ENCODE results near the gene KCNMA1. TPM values are rescaled to one million over a fixed set of nuclear protein-coding genes. Genes with fewer than 3 reads are reported as not detected.

Gene KCNMA1
- total RNA-seq, 1 experiment from 2014 or later: 143 TPM

- Histone ChIP-seq H3K79me2 (ENCODE audit: low read length) (0 out of 2 replicates have a peak, but pooled peaks cover 5% of the 10 kb centered on the region), H3K4me1 (ENCODE audit: insufficient read depth, low read length) (peaks cover 23% of the 10 kb centered on the region), H4K20me1 (ENCODE audit: low read length) (peaks cover 9% of the 10 kb centered on the region), H3K9ac (ENCODE audit: low read length) (no peak overlapping the region), H3K4me2 (ENCODE audit: low read length) (no peak overlapping the region), H2AFZ (ENCODE audit: low read length) (no peak overlapping the region), H3K4me3 (ENCODE audit: low read length) (no peak overlapping the region), H3K9me2 (replicated peaks; ENCODE audit: low read length) (0 out of 2 replicates have a peak, but pooled peaks cover 6% of the 10 kb centered on the region), H3K36me3 (ENCODE audit: low read depth, low read length) (no peaks in the 10 kb centered on the region), H3F3A (ENCODE audit: low read length, unreplicated experiment) (no peaks in the 10 kb centered on the region), H3K9me3 (ENCODE audit: low read length) (no peaks in the 10 kb centered on the region), H3K27ac (ENCODE audit: low read length) (no peak overlapping the region), H3K27me3 (ENCODE audit: low read length) (no peaks in the 10 kb centered on the region)
- ChIA-PET CTCF (no interaction called here), POLR2A (ENCODE audit: unreplicated experiment) (no interaction called here)
- no TSS peak for BruUV-seq (replicated peaks)
- intact Hi-C loops (cut with micrococcal nuclease): loop anchor here (5.0 to 10.0 kb wide), 2 partner anchors 263 to 334 kb away; no protein-coding TSS in a partner anchor
- no peak for DNase-seq
- ATAC-seq: no peak
- TF ChIP-seq EZH2phosphoT487 (IDR thresholded peaks at IDR 0.05; ENCODE audit: borderline replicate concordance, low read length): no peak
- no peak for TF ChIP-seq EZH2 (IDR thresholded peaks at IDR 0.05; ENCODE audit: low read length, unreplicated experiment)
- no peak for TF ChIP-seq CTCF (conservative IDR thresholded peaks at IDR 0.05; ENCODE audit: low read depth, low read length)
Measured at GRCh38 chr10:77308084-77308732, 329.4 kb downstream of the KCNMA1 start.

- no peak overlapping the region for H3K9ac ChIP-seq (ENCODE audit: low read length)
- no peak overlapping the region for H3K27ac ChIP-seq (ENCODE audit: low read length)
- H3K79me2 ChIP-seq (ENCODE audit: low read length): 0 out of 2 replicates have a peak, but pooled peaks cover 5% of the 10 kb centered on the region
- DNase-seq: no peak
- H3K9me3 ChIP-seq (ENCODE audit: low read length): no peaks in the 10 kb centered on the region
- ATAC-seq: no peak
- H3K36me3 ChIP-seq (ENCODE audit: low read depth, low read length): no peaks in the 10 kb centered on the region
- intact Hi-C loops (cut with micrococcal nuclease): loop anchor here (5.0 to 10.0 kb wide), 2 partner anchors 262 to 336 kb away; no protein-coding TSS in a partner anchor
- H2AFZ ChIP-seq (ENCODE audit: low read length): no peak overlapping the region
- H3F3A ChIP-seq (ENCODE audit: low read length, unreplicated experiment): no peaks in the 10 kb centered on the region
- CTCF ChIA-PET: interaction anchor here (1.2 kb wide), 1 partner anchor 132 kb away, joined by 3 read pairs; no protein-coding TSS in a partner anchor
- no peak overlapping the region for H3K4me3 ChIP-seq (ENCODE audit: low read length)
- BruUV-seq (replicated peaks): no TSS peak
- H3K4me2 ChIP-seq (ENCODE audit: low read length): peak overlapping the region; percentile 61; the same call in 1 of the 2 replicates
- H3K4me1 ChIP-seq (ENCODE audit: insufficient read depth, low read length): peaks cover 27% of the 10 kb centered on the region
- POLR2A ChIA-PET (ENCODE audit: unreplicated experiment): no interaction called here
- peaks cover 6% of the 10 kb centered on the region; the same call in 1 of the 2 replicates for H3K9me2 ChIP-seq (replicated peaks; ENCODE audit: low read length)
- no peak for TF ChIP-seq EZH2 (IDR thresholded peaks at IDR 0.05; ENCODE audit: low read length, unreplicated experiment)
- no peaks in the 10 kb centered on the region for H3K27me3 ChIP-seq (ENCODE audit: low read length)
- peaks cover 9% of the 10 kb centered on the region for H4K20me1 ChIP-seq (ENCODE audit: low read length)
Measured at GRCh38 chr10:77306666-77307065, 330.9 kb downstream of the KCNMA1 start.

GRCh38 chr10:77305650-77306632 lies 331.7 kb downstream of the KCNMA1 start:
- Histone ChIP-seq H3K9me3 (ENCODE audit: low read length) (no peaks in the 10 kb centered on the region), H3K4me3 (ENCODE audit: low read length) (peak overlapping the region; percentile 2; the same call in 1 of the 2 replicates), H3K4me1 (ENCODE audit: insufficient read depth, low read length) (peaks cover 34% of the 10 kb centered on the region), H3K9me2 (replicated peaks; ENCODE audit: low read length) (peaks cover 6% of the 10 kb centered on the region; the same call in 1 of the 2 replicates), H4K20me1 (ENCODE audit: low read length) (peaks cover 9% of the 10 kb centered on the region), H3K36me3 (ENCODE audit: low read depth, low read length) (no peaks in the 10 kb centered on the region), H3K4me2 (ENCODE audit: low read length) (peak overlapping the region; percentile 61), H3F3A (ENCODE audit: low read length, unreplicated experiment) (no peaks in the 10 kb centered on the region), H3K79me2 (ENCODE audit: low read length) (0 out of 2 replicates have a peak, but pooled peaks cover 5% of the 10 kb centered on the region), H3K27me3 (ENCODE audit: low read length) (no peaks in the 10 kb centered on the region), H2AFZ (ENCODE audit: low read length) (no peak overlapping the region), H3K27ac (ENCODE audit: low read length) (peak overlapping the region; percentile 32), H3K9ac (ENCODE audit: low read length) (no peak overlapping the region; the same call in 1 of the 2 replicates)
- intact Hi-C loops (cut with micrococcal nuclease): loop anchor here (1.0 to 10.0 kb wide), 6 partner anchors 32 to 336 kb away; no protein-coding TSS in a partner anchor
- TF ChIP-seq EZH2 (IDR thresholded peaks at IDR 0.05; ENCODE audit: low read length, unreplicated experiment): no peak
- peak; percentile 87; the same call in 1 of the 2 replicates for TF ChIP-seq EZH2phosphoT487 (IDR thresholded peaks at IDR 0.05; ENCODE audit: borderline replicate concordance, low read length)
- DNase-seq (peak; percentile 98), ATAC-seq (peak; percentile 83)
- ChIA-PET POLR2A (ENCODE audit: unreplicated experiment) (interaction anchor here (0.6 to 0.7 kb wide), 4 partner anchors 15 to 874 kb away, joined by 3 to 7 read pairs (median 4); no protein-coding TSS in a partner anchor), CTCF (interaction anchor here (0.6 to 1.2 kb wide), 9 partner anchors 32 to 338 kb away, joined by 3 to 4 read pairs (median 3); no protein-coding TSS in a partner anchor)
- BruUV-seq (replicated peaks): no TSS peak

Measured in PC-3 (cell line).